Nephron progenitor cell (in vitro differentiated cells): ENCODE measurements around the gene SYK.

Experiments used
- DNase-seq: peaks from one replicate; pipeline ENCODE4 v3.0.0; 2021
- H3K27ac Mint-ChIP-seq: 2 replicates; pipeline ENCODE4 v1.8.0; 2021; ENCODE audit warnings: mild to moderate bottlenecking, moderate library complexity, mixed read lengths
- H3K27me3 Mint-ChIP-seq: 2 replicates; pipeline ENCODE4 v1.8.0; 2021; ENCODE audit warnings: mild to moderate bottlenecking, low read depth, mixed read lengths; ENCODE audit not compliant: poor library complexity
- H3K36me3 Mint-ChIP-seq: 2 replicates; pipeline ENCODE4 v1.8.0; 2021; ENCODE audit warnings: low read depth, mixed read lengths
- H3K4me1 Mint-ChIP-seq: 2 replicates; pipeline ENCODE4 v1.8.0; 2021; ENCODE audit warnings: mixed read lengths
- H3K4me3 Mint-ChIP-seq: 2 replicates; pipeline ENCODE4 v1.8.0; 2021; ENCODE audit warnings: mild to moderate bottlenecking, moderate library complexity, mixed read lengths
- H3K9me3 Mint-ChIP-seq: 2 replicates; pipeline ENCODE4 v1.8.0; 2021; ENCODE audit warnings: mild to moderate bottlenecking, moderate library complexity, mixed read lengths
- TF ChIP-seq, protein P1 (sequence below): fragments of 200-600 bp; sonication (generic); IDR thresholded peaks from 2 replicates; pipeline ENCODE4 v1.5.0; 2021; ENCODE audit warnings: antibody characterized with exemption

The SYK gene

GRCh38 chr9:90848866-90849265 lies 47.2 kb downstream of the SYK start:
- Mint-ChIP-seq H3K9me3 (no peaks in the 10 kb centered on the region), H3K36me3 (no peaks in the 10 kb centered on the region), H3K4me1 (peaks cover 8% of the 10 kb centered on the region), H3K27me3 (peaks cover 7% of the 10 kb centered on the region), H3K27ac (no peak overlapping the region), H3K4me3 (no peak overlapping the region)
- TF ChIP-seq, protein P1, sequence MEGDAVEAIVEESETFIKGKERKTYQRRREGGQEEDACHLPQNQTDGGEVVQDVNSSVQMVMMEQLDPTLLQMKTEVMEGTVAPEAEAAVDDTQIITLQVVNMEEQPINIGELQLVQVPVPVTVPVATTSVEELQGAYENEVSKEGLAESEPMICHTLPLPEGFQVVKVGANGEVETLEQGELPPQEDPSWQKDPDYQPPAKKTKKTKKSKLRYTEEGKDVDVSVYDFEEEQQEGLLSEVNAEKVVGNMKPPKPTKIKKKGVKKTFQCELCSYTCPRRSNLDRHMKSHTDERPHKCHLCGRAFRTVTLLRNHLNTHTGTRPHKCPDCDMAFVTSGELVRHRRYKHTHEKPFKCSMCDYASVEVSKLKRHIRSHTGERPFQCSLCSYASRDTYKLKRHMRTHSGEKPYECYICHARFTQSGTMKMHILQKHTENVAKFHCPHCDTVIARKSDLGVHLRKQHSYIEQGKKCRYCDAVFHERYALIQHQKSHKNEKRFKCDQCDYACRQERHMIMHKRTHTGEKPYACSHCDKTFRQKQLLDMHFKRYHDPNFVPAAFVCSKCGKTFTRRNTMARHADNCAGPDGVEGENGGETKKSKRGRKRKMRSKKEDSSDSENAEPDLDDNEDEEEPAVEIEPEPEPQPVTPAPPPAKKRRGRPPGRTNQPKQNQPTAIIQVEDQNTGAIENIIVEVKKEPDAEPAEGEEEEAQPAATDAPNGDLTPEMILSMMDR = no peak
- DNase-seq = no peak

- no peaks in the 10 kb centered on the region for H3K9me3 Mint-ChIP-seq
- H3K27ac Mint-ChIP-seq = no peak overlapping the region
- H3K27me3 Mint-ChIP-seq = peaks cover 7% of the 10 kb centered on the region
- peaks cover 14% of the 10 kb centered on the region for H3K4me1 Mint-ChIP-seq
- no peak for DNase-seq
- H3K36me3 Mint-ChIP-seq = no peaks in the 10 kb centered on the region
- H3K4me3 Mint-ChIP-seq = no peak overlapping the region
- TF ChIP-seq, protein P1 = no peak
Measured at GRCh38 chr9:90851444-90851843, 49.8 kb downstream of the SYK start.

DNA sequence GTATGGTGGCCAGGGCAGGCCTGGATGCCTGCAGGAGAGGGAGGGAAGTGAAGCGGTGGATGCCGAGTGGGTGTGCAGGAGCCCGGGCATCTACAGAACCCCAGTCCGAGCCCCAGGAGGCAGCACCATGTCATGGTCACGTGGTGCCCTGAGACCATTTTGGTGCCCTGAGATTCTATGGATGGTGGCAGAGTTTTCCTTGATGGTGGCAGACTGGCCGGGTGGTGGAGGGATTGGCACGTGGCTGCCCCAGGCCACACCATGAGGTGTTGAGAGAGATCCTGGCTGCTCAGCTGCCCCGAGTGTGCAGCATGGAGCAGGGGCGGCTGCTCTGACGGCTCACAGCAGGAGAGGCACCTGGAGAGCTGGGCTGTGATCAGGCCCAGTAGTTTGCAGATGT lies 52.3 kb downstream of the SYK start:
- Mint-ChIP-seq H3K27me3 (peaks cover 7% of the 10 kb centered on the region), H3K36me3 (no peaks in the 10 kb centered on the region), H3K4me3 (no peak overlapping the region), H3K9me3 (no peaks in the 10 kb centered on the region), H3K4me1 (peaks cover 14% of the 10 kb centered on the region), H3K27ac (no peak overlapping the region)
- TF ChIP-seq, protein P1 = no peak
- no peak for DNase-seq

GRCh38 chr9:90854637-90855175 lies 53.1 kb downstream of the SYK start:
- Mint-ChIP-seq H3K4me3 (no peak overlapping the region), H3K9me3 (no peaks in the 10 kb centered on the region), H3K36me3 (no peaks in the 10 kb centered on the region), H3K27me3 (peaks cover 8% of the 10 kb centered on the region), H3K27ac (no peak overlapping the region), H3K4me1 (peaks cover 14% of the 10 kb centered on the region)
- DNase-seq = no peak
- TF ChIP-seq, protein P1 = no peak

DNA sequence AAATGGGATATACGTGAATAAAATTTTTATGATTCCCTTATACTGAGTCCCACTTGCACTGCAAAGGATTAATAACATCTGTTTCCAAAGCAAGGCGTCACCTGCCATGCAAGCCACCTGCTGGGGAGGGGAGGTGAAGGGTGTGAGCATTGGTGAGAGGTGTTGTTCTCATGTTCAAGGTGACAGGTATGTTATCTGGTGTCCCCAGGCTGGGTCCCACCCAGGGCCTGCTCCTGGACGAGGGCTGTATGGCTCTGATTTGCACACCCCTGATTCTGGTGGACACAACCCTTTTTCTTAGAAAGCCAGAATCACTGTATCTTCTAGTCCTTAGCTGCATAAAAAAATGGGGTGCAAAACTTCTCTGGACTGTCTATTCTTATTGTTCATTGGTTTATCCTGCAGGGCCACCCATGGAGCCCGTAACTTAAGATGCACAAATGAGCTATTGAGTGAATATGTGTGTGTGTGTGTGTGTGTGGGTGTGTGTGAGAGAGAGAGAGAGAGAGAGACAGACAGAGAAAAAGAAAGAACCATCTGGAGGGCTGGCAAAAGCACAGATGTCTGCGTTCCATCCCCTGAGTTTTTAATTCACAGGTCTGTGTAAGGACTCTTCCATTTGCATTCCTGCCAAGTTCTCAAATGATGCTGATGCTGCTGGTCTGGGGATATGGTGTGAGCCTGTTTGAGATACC lies 53.7 kb downstream of the SYK start:
- Mint-ChIP-seq H3K9me3 (no peaks in the 10 kb centered on the region), H3K4me1 (peaks cover 14% of the 10 kb centered on the region), H3K36me3 (no peaks in the 10 kb centered on the region), H3K4me3 (no peak overlapping the region), H3K27me3 (peaks cover 8% of the 10 kb centered on the region), H3K27ac (no peak overlapping the region)
- DNase-seq = no peak
- TF ChIP-seq, protein P1 = no peak

DNA sequence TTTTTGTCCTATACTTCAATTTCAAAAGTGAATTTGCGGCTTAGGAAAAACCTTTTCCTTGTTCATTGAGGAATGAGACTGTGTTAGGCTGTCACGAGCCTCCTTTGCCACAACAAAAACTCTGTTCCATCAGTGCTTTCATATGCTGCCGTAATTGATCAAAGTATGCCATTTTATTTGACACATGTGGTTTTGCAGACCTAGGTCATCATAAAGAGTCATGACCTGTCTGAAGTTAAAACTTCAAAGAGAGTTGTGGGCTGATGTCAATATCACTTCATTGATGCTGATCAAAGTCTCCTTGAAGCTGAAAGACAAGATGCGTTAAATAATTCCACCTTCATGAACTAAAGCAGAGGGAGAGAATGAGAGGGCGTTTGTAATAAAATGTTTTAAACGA lies 55.5 kb downstream of the SYK start:
- Mint-ChIP-seq H3K27me3 (peaks cover 6% of the 10 kb centered on the region), H3K4me3 (no peak overlapping the region), H3K9me3 (no peaks in the 10 kb centered on the region), H3K36me3 (no peaks in the 10 kb centered on the region), H3K27ac (no peak overlapping the region), H3K4me1 (peaks cover 13% of the 10 kb centered on the region)
- DNase-seq = no peak
- TF ChIP-seq, protein P1 = no peak
